Activated CD8-positive, alpha-beta memory T cell treated with anti-CD3 and anti-CD28 coated beads, Interleukin-2, amount 10 ng/mL, durations not matched to agents 7 days and 5 days (primary cell): ENCODE data around the gene PLAAT5. TPM values are rescaled to one million over a fixed set of nuclear protein-coding genes. Genes with fewer than 3 reads are reported as not detected.
"Not testable (repeated sequence)": the region's sequence is repeated elsewhere in the genome, so short reads cannot be mapped to it uniquely, and the experiment has no call there.

Experiments used
- ATAC-seq: fragments of 150-1000 bp; cut with Tn5 transposase; one replicate; pipeline ENCODE4 v1.10.0; 2021; ENCODE audit warnings: moderate library complexity
- CTCF ChIA-PET: fragments of 350-600 bp; sonication (Branson Sonifier 250); formaldehyde crosslinking; loops from one replicate; lab custom pipeline; 2021; ENCODE audit warnings: antibody characterized with exemption; lab: Charles Lee
- DNase-seq: peaks from one replicate; pipeline ENCODE4 v3.0.0-alpha.2; 2020
- H3K27ac Mint-ChIP-seq: one replicate; pipeline ENCODE4 v1.8.0; 2021; ENCODE audit warnings: mild to moderate bottlenecking, mixed read lengths
- H3K27me3 Mint-ChIP-seq: one replicate; pipeline ENCODE4 v1.8.0; 2021; ENCODE audit warnings: mixed read lengths
- H3K36me3 Mint-ChIP-seq: one replicate; pipeline ENCODE4 v1.8.0; 2021; ENCODE audit warnings: mild to moderate bottlenecking, mixed read lengths
- H3K4me1 Mint-ChIP-seq: one replicate; pipeline ENCODE4 v1.8.0; 2021; ENCODE audit warnings: mixed read lengths
- H3K4me3 Mint-ChIP-seq: one replicate; pipeline ENCODE4 v1.8.0; 2021; ENCODE audit warnings: mild to moderate bottlenecking, moderate library complexity, mixed read lengths
- H3K9me3 Mint-ChIP-seq: one replicate; pipeline ENCODE4 v1.8.0; 2022; ENCODE audit warnings: low read depth, mixed read lengths
- total RNA-seq, 2 experiments: library from RNA; stranded (reverse); gene quantifications; one replicate each; pipeline ENCODE4 v1.2.3, GENCODE V29; 2021

PLAAT5 gene
- total RNA-seq, result under 1 TPM; 0.19 to 0.26 TPM

DNA sequence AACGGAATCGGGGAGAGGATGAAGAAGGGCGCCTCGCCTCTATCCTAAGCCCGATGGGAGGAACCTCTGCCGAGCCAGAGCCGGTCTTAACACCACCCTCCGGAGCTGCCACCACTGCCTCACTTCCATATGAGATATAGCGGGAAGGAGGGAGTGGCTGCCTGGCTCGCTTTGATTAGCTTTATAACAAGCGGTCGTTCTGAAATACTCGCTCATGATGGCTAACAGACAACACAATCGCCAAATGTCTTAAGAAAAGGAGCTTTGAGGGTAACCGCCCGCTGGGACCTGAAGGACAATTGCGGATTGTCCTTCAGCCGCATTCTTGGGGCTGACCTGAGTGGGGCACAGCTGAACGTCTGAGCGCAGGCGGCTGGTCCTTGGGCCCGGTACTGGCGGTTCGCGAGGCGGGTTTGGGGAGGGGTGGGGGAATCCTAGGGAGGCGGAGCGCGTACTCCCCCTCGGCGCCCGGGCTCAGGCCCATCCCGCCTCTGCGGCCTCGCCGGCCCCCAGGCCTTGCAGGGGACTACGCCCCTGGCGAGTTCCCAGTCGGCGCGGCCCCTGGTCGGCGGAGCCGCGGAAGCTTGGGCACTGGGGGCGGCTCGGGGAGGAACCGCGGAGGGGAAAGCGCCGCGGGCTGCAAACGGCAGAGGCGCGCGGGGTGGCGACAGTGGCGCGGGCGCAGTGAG, at the start of gene PLAAT5:
PLAAT5 (minus strand) TSS at position 617 of the 689 bp plus-strand sequence; CDS start at position 484, 133 bp downstream.
- Mint-ChIP-seq H3K27ac (no peak within 1 kb of the TSS), H3K4me1 (peaks cover 9% of the 10 kb centered on the region), H3K27me3 (peaks cover 53% of the 10 kb centered on the region), H3K36me3 (no peaks in the 10 kb centered on the region), H3K9me3 (peaks cover under 1% of the 10 kb centered on the region), H3K4me3 (peak within 1 kb of the TSS; percentile 71)
- CTCF ChIA-PET, result interaction anchor here (0.7 to 3.2 kb wide), 6 partner anchors 8 to 347 kb away, joined by 3 to 16 read pairs (median 3); partner anchors contain the start of gene PLAAT4
- ATAC-seq (peak; percentile 64), DNase-seq (no peak)

DNA sequence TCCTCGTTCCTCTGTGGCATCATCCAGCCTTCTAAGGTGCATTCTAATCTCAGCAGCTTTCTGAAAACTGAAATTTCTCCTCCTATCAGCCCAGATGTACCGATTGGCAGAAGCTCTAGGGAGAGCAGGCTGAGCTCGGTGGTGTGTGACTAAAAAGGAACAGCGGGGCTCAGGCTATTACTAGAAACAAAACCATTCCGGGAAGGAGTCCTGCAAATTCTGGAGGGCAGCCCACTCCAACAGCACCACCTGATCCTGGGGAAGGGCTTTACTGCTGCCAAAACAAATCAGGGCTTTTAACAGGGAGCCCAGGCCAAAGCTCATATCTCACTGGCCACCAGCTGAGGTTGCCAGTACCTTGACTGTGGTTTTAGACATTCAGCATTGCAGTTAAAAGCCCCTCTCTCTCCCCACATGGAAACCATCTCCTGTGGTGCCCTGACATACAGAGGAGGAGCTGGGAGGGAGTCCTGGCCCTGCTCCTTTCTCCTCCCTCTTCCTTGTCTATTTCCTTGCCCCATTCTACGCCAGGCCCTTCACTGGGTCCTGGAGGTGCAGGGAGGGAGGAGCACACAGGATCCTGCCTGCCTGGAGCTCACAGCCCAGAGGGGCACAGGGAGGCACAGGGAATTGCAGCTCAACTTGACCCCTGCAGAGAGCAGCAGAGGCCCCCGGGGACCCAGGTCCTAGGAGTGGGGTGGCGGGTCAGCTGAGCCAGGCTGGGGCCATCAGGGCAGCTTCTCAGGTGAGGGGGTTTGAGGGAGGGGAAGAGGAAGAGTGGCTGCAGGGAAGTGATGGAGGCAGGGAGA, 46.5 kb upstream of the PLAAT5 start:
- no peaks in the 10 kb centered on the region for H3K27me3 Mint-ChIP-seq
- no peaks in the 10 kb centered on the region for H3K9me3 Mint-ChIP-seq
- CTCF ChIA-PET, result interaction anchor here (0.9 to 4.4 kb wide), 18 partner anchors 8 to 945 kb away, joined by 3 to 46 read pairs (median 5); partner anchors contain the start of genes PLAAT5 and ZFTA
- H3K4me3 Mint-ChIP-seq, result peak overlapping the region; percentile 83
- peaks cover 7% of the 10 kb centered on the region for H3K36me3 Mint-ChIP-seq
- peak; percentile 6 for ATAC-seq
- H3K27ac Mint-ChIP-seq, result peak overlapping the region; percentile 95
- peak; percentile 51 for DNase-seq
- H3K4me1 Mint-ChIP-seq, result peaks cover 66% of the 10 kb centered on the region

DNA sequence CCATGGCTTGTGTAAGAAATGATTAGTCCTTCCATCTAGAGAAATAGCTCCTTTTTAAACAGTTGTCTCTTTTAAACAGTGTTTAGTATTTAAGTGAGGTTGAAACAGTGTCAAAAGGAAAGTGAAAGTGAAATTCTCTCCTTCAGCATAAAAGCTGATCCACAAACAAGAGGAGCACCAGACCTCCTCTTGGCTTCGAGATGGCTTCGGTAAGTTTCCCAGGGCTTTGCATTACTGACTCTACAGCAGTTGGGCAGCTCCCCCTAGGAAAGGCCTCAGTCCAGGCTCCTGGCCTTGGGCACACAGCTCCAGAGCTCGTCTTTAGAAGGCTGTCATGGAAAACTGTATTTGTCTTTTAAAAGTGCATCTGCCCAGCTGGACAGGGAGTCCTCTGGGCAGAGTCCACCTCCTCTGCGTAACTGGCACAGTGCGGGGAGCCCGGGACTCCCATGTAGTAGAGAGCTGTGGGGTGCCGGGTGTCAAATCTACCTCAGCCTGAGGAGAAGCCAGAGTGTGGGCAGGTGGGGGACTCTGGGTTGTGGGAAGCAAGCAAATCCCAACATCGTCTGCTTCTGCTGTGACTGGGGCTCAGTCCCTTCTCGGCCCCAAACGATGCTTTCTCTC, 45.8 kb upstream of the PLAAT5 start, which contains the start of gene PLAAT4:
PLAAT4 (plus strand) TSS at position 140 of the 624 bp plus-strand sequence; CDS start at position 201, 61 bp downstream.
- Mint-ChIP-seq H3K4me3 (peak within 1 kb of the TSS; percentile 83), H3K9me3 (no peaks in the 10 kb centered on the region), H3K27me3 (no peaks in the 10 kb centered on the region), H3K4me1 (peaks cover 71% of the 10 kb centered on the region), H3K27ac (peak within 1 kb of the TSS; percentile 95), H3K36me3 (peaks cover 7% of the 10 kb centered on the region)
- ATAC-seq (peak; percentile 50), DNase-seq (peak; percentile 58)
- CTCF ChIA-PET, result interaction anchor here (0.7 to 4.4 kb wide), 20 partner anchors 9 to 945 kb away, joined by 3 to 46 read pairs (median 5); partner anchors contain the start of genes PLAAT5 and ZFTA

GRCh38 chr11:63535734-63536133, 44.8 kb upstream of the PLAAT5 start:
- H3K4me1 Mint-ChIP-seq, result peaks cover 75% of the 10 kb centered on the region
- H3K27ac Mint-ChIP-seq, result peak overlapping the region; percentile 95
- no peaks in the 10 kb centered on the region for H3K9me3 Mint-ChIP-seq
- ATAC-seq (peak; percentile 56), DNase-seq (peak; percentile 90)
- H3K4me3 Mint-ChIP-seq, result peak overlapping the region; percentile 83
- H3K36me3 Mint-ChIP-seq, result peaks cover 4% of the 10 kb centered on the region
- CTCF ChIA-PET, result interaction anchor here (1.1 to 4.4 kb wide), 9 partner anchors 10 to 232 kb away, joined by 3 to 46 read pairs (median 9); partner anchors contain the start of genes PLAAT5 and ZFTA
- H3K27me3 Mint-ChIP-seq, result no peaks in the 10 kb centered on the region

- DNase-seq (peak; percentile 73), ATAC-seq (peak; percentile 48)
- Mint-ChIP-seq H3K4me3 (peak overlapping the region; percentile 83), H3K9me3 (no peaks in the 10 kb centered on the region), H3K27me3 (no peaks in the 10 kb centered on the region), H3K4me1 (peaks cover 74% of the 10 kb centered on the region), H3K36me3 (peaks cover 4% of the 10 kb centered on the region), H3K27ac (peak overlapping the region; percentile 95)
- CTCF ChIA-PET, result interaction anchor here (1.0 to 3.3 kb wide), 5 partner anchors 17 to 233 kb away, joined by 3 to 23 read pairs (median 9); partner anchors contain the start of gene ZFTA
These were observed 44.0 kb upstream of the PLAAT5 start for GRCh38 chr11:63534895-63535461.

DNA sequence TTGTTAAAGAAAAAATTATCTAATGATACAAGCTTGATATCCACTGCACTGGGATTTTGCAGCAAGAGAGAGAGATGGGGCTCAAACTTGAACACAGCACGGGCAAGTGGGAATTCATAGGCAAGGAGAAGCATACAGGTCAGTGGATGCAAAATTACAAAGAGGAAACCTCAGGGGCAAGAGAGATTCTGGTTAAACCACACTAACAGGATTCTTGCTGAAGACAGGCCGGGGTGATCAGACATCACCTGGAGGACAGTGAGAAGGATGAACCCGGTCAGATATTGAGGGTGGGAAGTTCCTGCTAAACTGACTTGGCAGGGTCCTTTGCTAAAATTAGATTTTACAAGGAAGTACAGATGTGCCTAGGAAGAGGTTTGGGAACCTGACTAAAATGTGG, 43.1 kb upstream of the PLAAT5 start:
- H3K36me3 Mint-ChIP-seq, result peaks cover 3% of the 10 kb centered on the region
- ATAC-seq, result no peak
- no peak overlapping the region for H3K4me3 Mint-ChIP-seq
- no peaks in the 10 kb centered on the region for H3K27me3 Mint-ChIP-seq
- no peak for DNase-seq
- H3K27ac Mint-ChIP-seq, result peak overlapping the region; percentile 79
- peaks cover 77% of the 10 kb centered on the region for H3K4me1 Mint-ChIP-seq
- H3K9me3 Mint-ChIP-seq, result no peaks in the 10 kb centered on the region
- CTCF ChIA-PET, result interaction anchor here (1.0 to 1.6 kb wide), 2 partner anchors 18 to 234 kb away, joined by 3 to 4 read pairs; no protein-coding TSS in a partner anchor

DNA sequence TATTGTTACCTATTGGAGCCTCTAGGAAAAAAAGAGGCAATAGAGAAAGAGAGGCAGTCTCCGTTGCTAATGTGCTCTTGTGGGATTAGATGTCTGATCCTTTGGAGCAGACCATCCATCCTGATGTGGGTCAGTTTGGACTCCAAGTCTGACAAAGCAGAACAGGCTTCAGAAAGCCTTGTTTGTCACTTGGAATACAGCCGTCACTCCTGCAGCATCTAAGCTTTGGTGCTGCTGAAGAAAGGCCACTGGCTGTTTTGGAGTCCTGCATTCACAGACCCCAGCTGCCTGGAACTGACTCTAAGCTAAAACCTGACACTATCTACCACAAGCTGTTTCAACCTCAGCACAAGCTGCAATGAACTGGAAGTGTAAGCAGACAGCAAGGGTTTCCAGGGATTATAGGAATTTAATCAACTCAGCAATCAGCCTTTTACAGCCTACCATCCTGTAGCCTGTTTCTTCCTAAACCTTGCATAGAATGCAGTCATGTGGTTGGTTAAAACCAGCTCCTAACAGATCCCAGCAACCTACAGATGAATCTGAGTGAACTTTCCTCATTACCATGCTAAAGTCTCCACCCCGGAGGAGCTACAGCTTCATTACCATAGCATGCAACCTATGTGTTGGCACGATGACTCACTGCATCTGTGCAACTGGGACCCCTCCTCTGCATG, 42.0 kb upstream of the PLAAT5 start:
- CTCF ChIA-PET, result interaction anchor here (0.8 to 1.9 kb wide), 8 partner anchors 14 to 235 kb away, joined by 3 to 5 read pairs (median 4); no protein-coding TSS in a partner anchor
- Mint-ChIP-seq H3K4me3 (no peak overlapping the region), H3K36me3 (no peaks in the 10 kb centered on the region), H3K4me1 (peaks cover 67% of the 10 kb centered on the region), H3K27ac (no peak overlapping the region), H3K27me3 (no peaks in the 10 kb centered on the region), H3K9me3 (no peaks in the 10 kb centered on the region)
- no peak for ATAC-seq
- no peak for DNase-seq

DNA sequence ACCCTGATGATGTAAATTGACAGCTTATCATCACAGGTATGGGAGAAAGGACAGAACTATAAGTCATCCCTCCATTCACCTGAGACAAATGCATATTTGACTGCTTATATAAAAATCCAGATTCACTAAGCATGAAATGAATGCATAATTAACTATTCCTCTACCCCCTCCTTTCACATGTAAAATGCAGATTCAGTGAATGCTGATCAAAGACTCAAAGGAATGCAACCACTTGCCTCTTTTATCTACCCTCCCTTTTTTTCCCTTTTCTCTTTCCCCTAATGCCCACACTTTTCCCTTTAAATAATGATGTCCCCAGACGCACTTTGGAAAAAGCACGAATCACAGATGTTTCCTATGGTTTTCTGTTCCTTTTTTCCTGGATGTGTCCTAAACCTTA, 41.1 kb upstream of the PLAAT5 start:
- Mint-ChIP-seq H3K9me3 (no peaks in the 10 kb centered on the region), H3K27ac (peak overlapping the region; percentile 10), H3K4me3 (no peak overlapping the region), H3K4me1 (peaks cover 60% of the 10 kb centered on the region), H3K27me3 (no peaks in the 10 kb centered on the region), H3K36me3 (no peaks in the 10 kb centered on the region)
- CTCF ChIA-PET, result interaction anchor here (0.8 to 1.9 kb wide), 8 partner anchors 13 to 107 kb away, joined by 3 to 5 read pairs (median 4); no protein-coding TSS in a partner anchor
- no peak for DNase-seq
- ATAC-seq, result no peak

DNA sequence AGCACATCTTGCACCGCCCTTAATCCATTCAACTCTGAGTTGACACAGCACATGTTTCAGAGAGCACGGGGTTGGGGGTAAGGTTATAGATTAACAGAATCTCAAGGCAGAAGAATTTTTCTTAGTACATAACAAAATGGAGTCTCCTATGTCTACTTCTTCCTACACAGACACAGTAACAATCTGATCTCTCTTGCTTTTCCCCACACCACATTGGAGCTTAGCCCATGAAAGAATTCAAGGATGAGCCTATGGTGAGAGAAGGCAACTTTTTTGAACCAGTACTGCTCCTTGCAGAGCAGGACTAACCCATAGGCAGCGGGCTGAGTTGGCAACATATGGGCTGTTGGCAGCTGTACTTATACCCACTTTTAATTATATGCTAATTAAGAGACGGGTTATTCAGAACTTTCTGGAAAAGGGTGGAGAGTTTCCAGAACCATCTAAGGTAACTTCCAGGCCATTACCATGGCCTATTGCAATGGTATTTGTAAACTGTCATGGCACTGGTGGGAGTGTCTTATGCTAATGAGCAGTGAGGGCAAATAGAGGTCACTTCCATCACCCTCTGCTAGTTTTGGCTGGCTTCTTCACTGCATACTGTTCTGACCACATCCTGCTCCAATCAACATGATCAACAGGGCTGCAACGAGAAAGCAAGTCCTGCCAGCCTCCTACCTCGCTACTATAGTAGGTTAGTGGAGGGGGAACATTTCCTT, 40.3 kb upstream of the PLAAT5 start:
- ATAC-seq (peak; percentile 84), DNase-seq (peak; percentile 87)
- CTCF ChIA-PET, result interaction anchor here (0.9 to 1.3 kb wide), 2 partner anchors 23 to 108 kb away, joined by 3 to 4 read pairs; no protein-coding TSS in a partner anchor
- Mint-ChIP-seq H3K4me1 (peaks cover 54% of the 10 kb centered on the region), H3K4me3 (peak overlapping the region; percentile 51), H3K27ac (peak overlapping the region; percentile 59)
- H3K27me3 Mint-ChIP-seq, H3K9me3 Mint-ChIP-seq, H3K36me3 Mint-ChIP-seq: not testable (repeated sequence)

DNA sequence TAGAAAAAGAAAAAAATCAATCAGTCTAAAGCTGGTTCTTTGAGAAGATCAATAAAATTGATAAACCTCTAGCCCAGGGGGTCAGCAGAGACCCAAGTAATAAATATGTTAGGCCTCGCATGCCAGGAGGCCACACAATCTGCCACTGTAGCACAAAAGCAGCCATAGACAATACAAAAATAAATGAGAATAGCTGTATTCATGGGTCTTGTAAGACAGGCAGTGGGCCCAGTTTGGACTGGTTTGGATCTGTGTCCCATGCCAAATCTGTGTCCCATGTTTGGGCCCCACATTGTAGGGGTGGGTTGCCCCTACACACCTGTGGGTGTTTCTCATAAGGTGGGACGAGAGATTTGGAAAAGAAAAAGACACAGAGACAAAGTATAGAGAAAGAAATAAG, 39.1 kb upstream of the PLAAT5 start:
- H3K27me3 Mint-ChIP-seq, result no peaks in the 10 kb centered on the region
- H3K4me3 Mint-ChIP-seq, result no peak overlapping the region
- CTCF ChIA-PET, result interaction anchor here (1.3 kb wide), 1 partner anchor 10 kb away, joined by 4 read pairs; no protein-coding TSS in a partner anchor
- no peaks in the 10 kb centered on the region for H3K9me3 Mint-ChIP-seq
- H3K4me1 Mint-ChIP-seq, result peaks cover 42% of the 10 kb centered on the region
- no peak for ATAC-seq
- H3K27ac Mint-ChIP-seq, result no peak overlapping the region
- no peak for DNase-seq
- H3K36me3 Mint-ChIP-seq, result peaks cover 2% of the 10 kb centered on the region

DNA sequence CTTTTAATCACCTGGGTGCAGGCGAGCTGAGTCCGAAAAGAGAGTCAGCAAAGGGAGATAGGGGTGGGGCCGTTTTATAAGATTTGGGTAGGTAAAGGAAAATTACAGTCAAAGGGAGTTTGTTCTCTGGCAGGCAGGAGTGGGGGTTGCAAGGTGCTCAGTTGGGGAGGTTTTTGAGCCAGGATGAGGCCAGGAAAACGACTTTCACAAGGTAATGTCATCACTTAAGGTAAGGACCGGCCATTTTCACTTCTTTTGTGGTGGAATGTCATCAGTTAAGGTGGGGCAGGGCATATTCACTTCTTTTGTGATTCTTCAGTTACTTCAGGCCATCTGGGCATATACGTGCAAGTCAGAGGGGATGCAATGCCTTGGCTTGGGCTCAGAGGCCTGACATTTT, 38.4 kb upstream of the PLAAT5 start:
- H3K9me3 Mint-ChIP-seq, H3K4me3 Mint-ChIP-seq, DNase-seq, H3K36me3 Mint-ChIP-seq, H3K27me3 Mint-ChIP-seq, ATAC-seq, H3K27ac Mint-ChIP-seq: not testable (repeated sequence)
- peaks cover 37% of the 10 kb centered on the region for H3K4me1 Mint-ChIP-seq
- CTCF ChIA-PET, result interaction anchor here (1.3 kb wide), 1 partner anchor 9 kb away, joined by 4 read pairs; no protein-coding TSS in a partner anchor
